Bronchial epithelial cell (primary cell): ENCODE results near the gene MRPS10. TPM values are rescaled to one million over a fixed set of nuclear protein-coding genes. Genes with fewer than 3 reads are reported as not detected.

Experiments
- DNase-seq: peaks from one replicate; pipeline ENCODE4 v3.0.0-alpha.2; 2010; ENCODE audit warnings: low read depth
- FAIRE-seq: peaks from 2 replicates; lab custom pipeline; 2011; peaks lifted over from hg19 to GRCh38; lab: Jason Lieb, UNC
- H3K27me3 ChIP-seq: 2 replicates; pipeline ENCODE4 v1.5.1; 2011; ENCODE audit warnings: low read length; ENCODE audit not compliant: control insufficient read depth, insufficient read depth
- H3K36me3 ChIP-seq: 2 replicates; pipeline ENCODE4 v1.5.1; 2011; ENCODE audit warnings: low read length; ENCODE audit not compliant: control insufficient read depth, insufficient read depth
- H3K4me3 ChIP-seq: 2 replicates; pipeline ENCODE4 v1.5.1; 2011; ENCODE audit warnings: mild to moderate bottlenecking, low read depth, low read length, control low read depth
- total RNA-seq: library from RNA; depleted of rRNA; stranded (reverse); fragments of >200 nt; gene quantifications from 2 replicates; pipeline ENCODE4 v1.2.1, GENCODE V29; 2014
- TF ChIP-seq, protein P1 (sequence below): IDR thresholded peaks from 2 replicates; pipeline ENCODE4 v1.5.1; 2011; ENCODE audit warnings: mild to moderate bottlenecking, moderate library complexity, low read length, control low read depth, inconsistent platforms; ENCODE audit not compliant: insufficient read depth, severe bottlenecking

MRPS10 gene
- total RNA-seq, 1 donor from 2014 or later = 71.6 TPM

DNA sequence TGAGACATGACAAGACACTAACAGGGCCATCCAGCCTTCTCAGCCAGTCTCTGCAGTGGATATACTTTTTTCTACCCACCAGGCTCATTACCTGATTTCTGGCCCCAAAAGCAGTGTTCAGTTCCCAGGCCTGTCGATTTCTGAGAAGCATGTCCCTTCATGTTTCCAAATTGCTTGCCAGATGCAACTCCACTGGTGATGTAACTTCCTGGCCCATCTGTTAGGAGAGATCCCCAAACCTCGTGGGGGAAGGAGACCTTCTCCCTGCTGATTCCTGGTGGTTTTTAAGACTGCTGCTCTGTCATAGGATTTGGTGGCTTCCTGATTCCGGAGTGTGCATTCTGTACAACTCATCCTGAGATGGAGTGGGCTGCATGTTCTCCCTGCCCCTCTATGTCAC lies 31.6 kb upstream of the MRPS10 start:
- peak; percentile 91 for FAIRE-seq

DNA sequence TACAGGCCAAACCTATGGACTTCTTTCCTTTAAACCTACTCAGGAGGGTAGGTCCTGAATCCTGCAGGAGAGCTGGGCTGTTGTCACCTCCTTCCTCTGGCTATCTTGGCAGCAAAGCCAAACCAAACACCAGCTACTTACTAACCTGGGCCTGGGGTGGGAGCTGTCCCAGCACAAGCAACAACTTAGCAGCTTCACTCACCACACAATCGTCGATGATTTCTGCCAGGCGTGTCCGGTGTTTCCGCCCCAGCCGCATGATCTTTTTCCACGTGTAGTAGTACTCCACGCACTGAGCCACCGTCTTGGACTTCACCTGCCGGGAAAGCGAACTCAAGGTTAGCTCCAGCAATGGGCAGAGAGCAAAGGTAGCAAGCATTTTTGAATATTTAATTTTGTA lies 25.4 kb upstream of the MRPS10 start:
- DNase-seq = no peak
- no peak overlapping the region for H3K4me3 ChIP-seq
- peaks cover 6% of the 10 kb centered on the region for H3K36me3 ChIP-seq
- FAIRE-seq = no peak
- H3K27me3 ChIP-seq = no peaks in the 10 kb centered on the region
- TF ChIP-seq, protein P1, sequence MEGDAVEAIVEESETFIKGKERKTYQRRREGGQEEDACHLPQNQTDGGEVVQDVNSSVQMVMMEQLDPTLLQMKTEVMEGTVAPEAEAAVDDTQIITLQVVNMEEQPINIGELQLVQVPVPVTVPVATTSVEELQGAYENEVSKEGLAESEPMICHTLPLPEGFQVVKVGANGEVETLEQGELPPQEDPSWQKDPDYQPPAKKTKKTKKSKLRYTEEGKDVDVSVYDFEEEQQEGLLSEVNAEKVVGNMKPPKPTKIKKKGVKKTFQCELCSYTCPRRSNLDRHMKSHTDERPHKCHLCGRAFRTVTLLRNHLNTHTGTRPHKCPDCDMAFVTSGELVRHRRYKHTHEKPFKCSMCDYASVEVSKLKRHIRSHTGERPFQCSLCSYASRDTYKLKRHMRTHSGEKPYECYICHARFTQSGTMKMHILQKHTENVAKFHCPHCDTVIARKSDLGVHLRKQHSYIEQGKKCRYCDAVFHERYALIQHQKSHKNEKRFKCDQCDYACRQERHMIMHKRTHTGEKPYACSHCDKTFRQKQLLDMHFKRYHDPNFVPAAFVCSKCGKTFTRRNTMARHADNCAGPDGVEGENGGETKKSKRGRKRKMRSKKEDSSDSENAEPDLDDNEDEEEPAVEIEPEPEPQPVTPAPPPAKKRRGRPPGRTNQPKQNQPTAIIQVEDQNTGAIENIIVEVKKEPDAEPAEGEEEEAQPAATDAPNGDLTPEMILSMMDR = no peak

More for the DNA sequence above, 31.6 kb upstream of the MRPS10 start:
- Histone ChIP-seq H3K27me3 (no peaks in the 10 kb centered on the region), H3K36me3 (peaks cover 2% of the 10 kb centered on the region), H3K4me3 (no peak overlapping the region)
- TF ChIP-seq, protein P1 = no peak
- DNase-seq = peak; percentile 81

DNA sequence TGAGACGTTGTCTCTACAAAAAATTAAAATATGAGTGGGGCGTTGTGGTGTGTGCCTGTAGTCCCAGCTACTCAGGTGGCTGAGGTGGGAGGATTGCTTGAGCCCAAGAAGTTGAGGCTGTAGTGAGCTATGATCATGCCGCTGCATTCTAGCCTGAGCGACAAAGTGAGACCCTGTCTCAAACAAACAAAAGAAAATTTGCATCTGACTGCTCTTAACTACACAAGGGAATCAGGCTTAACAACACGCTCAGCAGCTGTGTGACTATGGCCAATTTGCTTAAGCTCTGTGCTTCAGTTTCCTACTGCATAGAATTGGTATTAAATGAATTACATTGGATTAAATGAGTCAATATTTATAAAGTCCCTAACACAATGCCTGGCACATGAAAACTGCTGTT lies 24.3 kb upstream of the MRPS10 start:
- DNase-seq (no peak), FAIRE-seq (no peak)
- TF ChIP-seq, protein P1 = no peak
- H3K27me3 ChIP-seq = no peaks in the 10 kb centered on the region
- H3K36me3 ChIP-seq = peaks cover 6% of the 10 kb centered on the region
- no peak overlapping the region for H3K4me3 ChIP-seq

DNA sequence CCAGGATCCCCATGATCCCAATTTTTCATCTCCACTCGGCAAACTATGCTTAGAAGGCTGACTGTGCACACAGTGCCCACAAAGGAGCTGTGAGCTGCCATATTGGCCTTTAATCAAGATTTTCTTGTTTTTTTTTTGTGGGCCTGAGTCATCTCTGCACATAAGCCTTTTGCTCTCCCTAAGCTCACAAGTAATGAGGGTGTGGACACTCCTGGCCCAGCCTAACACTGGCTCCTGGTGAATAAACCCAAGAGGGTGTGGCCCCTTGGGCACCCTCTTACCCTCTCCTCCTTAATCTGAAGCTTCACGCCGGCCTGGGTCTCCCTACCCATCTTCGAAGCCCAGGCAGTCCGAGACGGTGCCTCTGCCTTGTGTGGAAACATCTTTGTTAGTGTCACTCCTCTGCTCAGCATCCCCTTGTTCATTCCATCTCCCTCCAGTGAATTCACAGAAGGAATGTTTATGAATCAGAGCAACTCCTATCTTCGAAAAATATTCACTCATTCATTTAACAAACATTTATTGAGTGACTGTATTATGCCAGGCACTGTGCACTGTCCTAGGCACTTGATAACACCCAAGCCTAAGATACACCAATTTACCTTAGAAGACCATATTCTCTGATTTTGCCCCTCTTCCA lies 22.2 kb upstream of the MRPS10 start:
- FAIRE-seq = peak; percentile 79
- H3K27me3 ChIP-seq = no peaks in the 10 kb centered on the region
- TF ChIP-seq, protein P1 = no peak
- H3K36me3 ChIP-seq = peaks cover 9% of the 10 kb centered on the region
- no peak overlapping the region for H3K4me3 ChIP-seq
- peak; percentile 91 for DNase-seq

DNA sequence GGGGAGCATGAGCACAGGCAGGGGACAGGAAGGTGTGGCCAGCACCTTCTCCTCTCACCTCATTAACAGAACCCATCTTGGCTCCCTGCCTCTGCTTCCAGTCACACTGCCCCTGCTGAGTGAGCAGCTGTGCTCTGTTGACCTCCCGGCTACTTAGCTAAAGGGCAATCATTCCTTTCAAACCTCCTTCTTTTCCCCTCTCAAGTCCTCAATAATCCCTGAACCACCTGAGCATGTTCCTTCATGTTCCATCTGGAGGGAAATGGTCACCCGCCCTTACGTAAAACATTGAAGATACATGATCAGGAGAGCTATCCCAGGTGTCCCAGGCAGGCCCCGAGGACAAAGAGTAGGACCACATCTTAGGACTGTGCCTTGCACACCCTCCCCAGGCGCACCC lies 21.7 kb upstream of the MRPS10 start:
- no peak overlapping the region for H3K4me3 ChIP-seq
- H3K27me3 ChIP-seq = no peaks in the 10 kb centered on the region
- peak; percentile 83 for DNase-seq
- TF ChIP-seq, protein P1 = no peak
- H3K36me3 ChIP-seq = peaks cover 9% of the 10 kb centered on the region
- FAIRE-seq = no peak

DNA sequence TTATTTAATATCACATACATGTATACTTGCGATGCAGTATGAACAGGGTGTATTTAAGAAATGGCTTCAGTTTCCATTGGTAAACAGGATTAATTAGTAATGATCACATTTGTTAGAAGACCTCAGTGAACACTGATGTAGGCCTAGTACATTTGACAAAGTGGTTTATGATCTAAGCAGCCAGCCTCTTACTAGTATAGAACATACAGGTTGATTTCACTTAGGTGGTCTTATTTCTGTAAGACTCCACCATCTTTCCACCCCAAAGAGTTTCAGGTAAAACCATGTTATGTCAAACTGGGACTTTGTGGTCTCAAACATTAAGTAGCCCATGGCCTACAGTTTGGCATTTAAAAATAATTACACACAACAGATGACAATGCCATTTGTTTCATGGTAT lies 20.2 kb upstream of the MRPS10 start:
- TF ChIP-seq, protein P1 = no peak
- Histone ChIP-seq H3K27me3 (no peaks in the 10 kb centered on the region), H3K36me3 (peaks cover 6% of the 10 kb centered on the region), H3K4me3 (no peak overlapping the region)
- DNase-seq = no peak
- no peak for FAIRE-seq
